A549 (cell line): ENCODE data around the gene OPCML. TPM values are rescaled to one million over a fixed set of nuclear protein-coding genes. Genes with fewer than 3 reads are reported as not detected.

Experiments used
- ATAC-seq, 2 experiments: fragments of 200-7000 bp in 1 of 2; fragments of >200 bp in 1 of 2; cut with Nextera tagmentation in 1 of 2; cut with Tn5 transposase in 1 of 2; 3 replicates each; pipeline versions ENCODE4 v1.8.0 to v1.9.1; 2018 to 2020; ENCODE audit warnings: mild to moderate bottlenecking in 1 of 2, moderate library complexity in 1 of 2
- CTCF ChIA-PET: fragments of 300-600 bp; sonication (Branson Sonifier 250); formaldehyde crosslinking; extraction: SDS; loops from one replicate; lab custom pipeline; 2021; ENCODE audit warnings: antibody characterized with exemption, inconsistent platforms; lab: Yijun Ruan, JAX
- POLR2A ChIA-PET: fragments of 350-600 bp; formaldehyde crosslinking; extraction: SDS; loops from one replicate; lab custom pipeline; 2021; ENCODE audit warnings: antibody characterized with exemption, inconsistent platforms; lab: Yijun Ruan, JAX
- DNase-seq, 2 experiments: peaks; one replicate each; pipeline versions ENCODE4 v3.0.0 to v3.0.0-alpha.2; 2011 to 2016; ENCODE audit warnings: low read depth in 1 of 2, low spot score in 1 of 2
- FAIRE-seq: peaks from 2 replicates; lab custom pipeline; 2011; peaks lifted over from hg19 to GRCh38; lab: Jason Lieb, UNC
- H3K27ac ChIP-seq, 2 experiments: fragments of >200 bp; sonication (Bioruptor Twin); formaldehyde crosslinking; 3 replicates each; pipeline ENCODE4 v1.5.1; 2016 to 2017
- H3K4me1 ChIP-seq: fragments of >200 bp; sonication (Bioruptor Twin); formaldehyde crosslinking; 3 replicates; pipeline ENCODE4 v1.6.1; 2016
- H3K4me2 ChIP-seq: fragments of >200 bp; sonication (Bioruptor Twin); formaldehyde crosslinking; 3 replicates; pipeline ENCODE4 v1.6.1; 2016
- H3K4me3 ChIP-seq: fragments of >200 bp; sonication (Bioruptor Twin); formaldehyde crosslinking; 3 replicates; pipeline ENCODE4 v1.5.1; 2016
- H3K9me3 ChIP-seq: fragments of >200 bp; sonication (Bioruptor Twin); formaldehyde crosslinking; 3 replicates; pipeline ENCODE4 v1.6.1; 2016
- BHLHE40 ChIP-seq: IDR thresholded peaks from 2 replicates; pipeline ENCODE4 v1.6.1; 2012; ENCODE audit warnings: low read depth, low read length, inconsistent platforms
- CEBPB ChIP-seq, 2 experiments: fragments of >200 bp in 1 of 2; sonication (Bioruptor Twin) in 1 of 2; formaldehyde crosslinking in 1 of 2; IDR thresholded peaks; 2 replicates each; pipeline ENCODE4 v1.6.1; 2012 to 2016
- CHD4 ChIP-seq: fragments of 200-600 bp; sonication (generic); IDR thresholded peaks from 2 replicates; pipeline ENCODE4 v1.6.1; 2016; ENCODE audit warnings: antibody characterized with exemption, mild to moderate bottlenecking, borderline replicate concordance
- EHMT2 ChIP-seq: fragments of 200-600 bp; sonication (generic); IDR thresholded peaks from 2 replicates; pipeline ENCODE4 v1.6.1; 2016; ENCODE audit warnings: antibody characterized with exemption, low read depth, mild to moderate bottlenecking, moderate library complexity
- EP300 ChIP-seq, 2 experiments: fragments of >200 bp; sonication (Bioruptor Twin); formaldehyde crosslinking; IDR thresholded peaks; 2 replicates in 1 of 2; 3 replicates in 1 of 2; pipeline ENCODE4 v1.6.1; 2016 to 2017
- ESRRA ChIP-seq: fragments of 150-350 bp; IDR thresholded peaks from 2 replicates; pipeline ENCODE4 v1.6.1; 2014; ENCODE audit warnings: mild to moderate bottlenecking, low read length, borderline replicate concordance
- FOSB ChIP-seq: fragments of 250-450 bp; sonication (Bioruptor Pico); IDR thresholded peaks from 2 replicates; pipeline ENCODE4 v1.5.0; 2020; ENCODE audit warnings: mild to moderate bottlenecking, moderate library complexity
- FOSL2 ChIP-seq, 2 experiments: fragments of 450-650 bp in 1 of 2; fragments of >200 bp in 1 of 2; sonication (Bioruptor Twin) in 1 of 2; formaldehyde crosslinking; IDR thresholded peaks; 2 replicates each; pipeline versions ENCODE4 v1.5.0 to v1.6.1; 2016 to 2020; ENCODE audit warnings: mild to moderate bottlenecking in 1 of 2, moderate library complexity in 1 of 2
- HDAC2 ChIP-seq: fragments of 200-600 bp; sonication (generic); IDR thresholded peaks from 2 replicates; pipeline ENCODE4 v1.6.1; 2016
- HEYL ChIP-seq: fragments of 250-450 bp; sonication (Bioruptor Pico); IDR thresholded peaks from 2 replicates; pipeline ENCODE4 v1.8.0; 2021; ENCODE audit warnings: mild to moderate bottlenecking, moderate library complexity
- HOXB13 ChIP-seq: fragments of 250-450 bp; sonication (Bioruptor Pico); IDR thresholded peaks from 2 replicates; pipeline ENCODE4 v1.5.0; 2020; ENCODE audit warnings: low read depth, mild to moderate bottlenecking, moderate library complexity
- HOXB5 ChIP-seq: fragments of 250-450 bp; sonication (Bioruptor Pico); IDR thresholded peaks from 2 replicates; pipeline ENCODE4 v1.5.0; 2020; ENCODE audit warnings: mild to moderate bottlenecking, moderate library complexity
- KDM1A ChIP-seq: fragments of 200-600 bp; sonication (generic); IDR thresholded peaks from 2 replicates; pipeline ENCODE4 v1.6.1; 2016; ENCODE audit warnings: low read depth, mild to moderate bottlenecking
- MAFK ChIP-seq: fragments of 450-650 bp; IDR thresholded peaks from 2 replicates; pipeline ENCODE4 v1.6.1; 2014; ENCODE audit not compliant: partially characterized antibody
- MYC ChIP-seq: IDR thresholded peaks from 2 replicates; pipeline ENCODE4 v1.6.1; 2012; ENCODE audit warnings: mild to moderate bottlenecking, inconsistent platforms, low read length, improper control_type of control experiment, borderline replicate concordance
- NR3C1 ChIP-seq: fragments of >200 bp; sonication (Bioruptor Twin); formaldehyde crosslinking; IDR thresholded peaks from 3 replicates; pipeline ENCODE4 v1.6.1; 2017
- POLR2A ChIP-seq: IDR thresholded peaks from 2 replicates; pipeline ENCODE4 v1.6.1; 2012; ENCODE audit warnings: mild to moderate bottlenecking, low read length
- RCOR1 ChIP-seq: fragments of 150-350 bp; IDR thresholded peaks from 2 replicates; pipeline ENCODE4 v1.6.1; 2014; ENCODE audit warnings: antibody characterized with exemption, low read length, low read depth
- SMC3 ChIP-seq: fragments of >200 bp; sonication (Bioruptor Twin); formaldehyde crosslinking; IDR thresholded peaks from 3 replicates; pipeline ENCODE4 v1.6.1; 2018; ENCODE audit warnings: inconsistent platforms
- TFCP2L1 ChIP-seq: fragments of 250-450 bp; sonication (Bioruptor Pico); IDR thresholded peaks from 2 replicates; pipeline ENCODE4 v1.5.0; 2021; ENCODE audit warnings: mild to moderate bottlenecking
- WGBS: methylation state at CpG from one replicate; pipeline ENCODE4 v1.1.6; 2017; ENCODE audit errors: missing lambda C conversion rate; 5-methylcytosine and 5-hydroxymethylcytosine counted together
- polyA plus RNA-seq, 4 experiments: library from polyadenylated mRNA; depleted of rRNA in 3 of 4; stranded (reverse); fragments of >200 nt; fragmentation: RNase III in 1 of 4; extraction: RNeasy Plus Mini Kit Qiagen cat#74134 plus additional on column Dnase treatment in 1 of 4; gene quantifications; 2 replicates in 3 of 4; 3 replicates in 1 of 4; pipeline ENCODE4 v1.2.3, GENCODE V29; 2011 to 2017
- TF ChIP-seq, protein P1 (sequence below): fragments of >200 bp; sonication (Bioruptor Twin); formaldehyde crosslinking; IDR thresholded peaks from 2 replicates; pipeline ENCODE4 v1.6.1; 2016
- TF ChIP-seq, protein P2 (sequence below): fragments of >200 bp; sonication (Bioruptor Twin); formaldehyde crosslinking; IDR thresholded peaks from 3 replicates; pipeline ENCODE4 v1.6.1; 2016

The OPCML gene
- polyA plus RNA-seq, 2 of the 4 experiments (the other 2 are of a cell fraction) = not detected

- DNase-seq = no peak
- H3K4me2 ChIP-seq = no peak overlapping the region
- POLR2A ChIA-PET = no interaction called here
- H3K27ac ChIP-seq = no peak overlapping the region
- no peak for TF ChIP-seq ESRRA
- no peak for TF ChIP-seq MAFK
- no peak for TF ChIP-seq BHLHE40
- TF ChIP-seq FOSL2 (IDR thresholded peaks at IDR 0.05) = no peak
- no peak for TF ChIP-seq FOSL2 (CRISPR knock-in tag; IDR thresholded peaks at IDR 0.05)
- no peak for TF ChIP-seq NR3C1
- no peak for TF ChIP-seq MYC
- TF ChIP-seq KDM1A = no peak
- no peak for TF ChIP-seq CEBPB (IDR thresholded peaks at IDR 0.05)
- TF ChIP-seq HEYL (CRISPR knock-in tag) = no peak
- TF ChIP-seq TFCP2L1 (CRISPR knock-in tag) = no peak
- no peak overlapping the region for H3K4me3 ChIP-seq
- no peak for ATAC-seq
- WGBS = 0% methylated on average over 2 of the region's 2 CpGs
- no peaks in the 10 kb centered on the region for H3K4me1 ChIP-seq
- no peaks in the 10 kb centered on the region for H3K9me3 ChIP-seq
- no peak for FAIRE-seq
- CTCF ChIA-PET = interaction anchor here (1.4 kb wide), 1 partner anchor 17 kb away, joined by 4 read pairs; no protein-coding TSS in a partner anchor
These were observed 574.4 kb downstream of the OPCML start for GRCh38 chr11:132957881-132958280.

GRCh38 chr11:132948252-132948651, 584.0 kb downstream of the OPCML start:
- TF ChIP-seq EHMT2 (no peak), POLR2A (no peak), HOXB5 (no peak), FOSB (CRISPR knock-in tag) (no peak), HEYL (CRISPR knock-in tag) (no peak), BHLHE40 (no peak), ESRRA (no peak), CHD4 (no peak), HDAC2 (no peak), RCOR1 (no peak), SMC3 (no peak)
- TF ChIP-seq, protein P1, sequence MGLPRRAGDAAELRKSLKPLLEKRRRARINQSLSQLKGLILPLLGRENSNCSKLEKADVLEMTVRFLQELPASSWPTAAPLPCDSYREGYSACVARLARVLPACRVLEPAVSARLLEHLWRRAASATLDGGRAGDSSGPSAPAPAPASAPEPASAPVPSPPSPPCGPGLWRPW = no peak
- TF ChIP-seq, protein P2, sequence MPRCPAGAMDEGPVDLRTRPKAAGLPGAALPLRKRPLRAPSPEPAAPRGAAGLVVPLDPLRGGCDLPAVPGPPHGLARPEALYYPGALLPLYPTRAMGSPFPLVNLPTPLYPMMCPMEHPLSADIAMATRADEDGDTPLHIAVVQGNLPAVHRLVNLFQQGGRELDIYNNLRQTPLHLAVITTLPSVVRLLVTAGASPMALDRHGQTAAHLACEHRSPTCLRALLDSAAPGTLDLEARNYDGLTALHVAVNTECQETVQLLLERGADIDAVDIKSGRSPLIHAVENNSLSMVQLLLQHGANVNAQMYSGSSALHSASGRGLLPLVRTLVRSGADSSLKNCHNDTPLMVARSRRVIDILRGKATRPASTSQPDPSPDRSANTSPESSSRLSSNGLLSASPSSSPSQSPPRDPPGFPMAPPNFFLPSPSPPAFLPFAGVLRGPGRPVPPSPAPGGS = no peak
- FAIRE-seq = no peak

DNA sequence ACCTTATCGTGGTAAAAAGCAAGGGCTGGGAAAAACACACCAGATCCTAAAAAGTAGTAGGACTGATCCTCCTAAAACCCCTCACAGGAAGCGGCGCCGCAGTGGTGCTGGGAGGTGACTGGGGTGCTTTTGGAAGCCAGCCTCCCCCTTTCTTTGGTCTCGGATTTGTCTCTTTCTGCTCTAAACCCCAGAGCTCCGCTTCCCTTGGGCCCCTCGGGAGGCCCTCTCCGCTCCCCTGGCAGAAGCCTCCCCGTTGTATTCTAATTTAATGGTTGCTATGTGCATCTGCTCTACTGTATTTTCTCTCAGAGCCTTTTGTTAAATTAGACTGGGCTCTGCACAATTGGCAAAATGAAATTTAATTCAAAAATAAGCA, 587.7 kb downstream of the OPCML start:
- ChIA-PET POLR2A (no interaction called here), CTCF (interaction anchor here (1.5 kb wide), 1 partner anchor 1197 kb away, joined by 3 read pairs; no protein-coding TSS in a partner anchor)
- WGBS = 51% methylated on average over 9 of the region's 9 CpGs

More at GRCh38 chr11:132948252-132948651, 584.0 kb downstream of the OPCML start:
- no peak for ATAC-seq
- Histone ChIP-seq H3K27ac (no peak overlapping the region), H3K4me2 (no peak overlapping the region), H3K4me3 (no peak overlapping the region), H3K4me1 (no peaks in the 10 kb centered on the region), H3K9me3 (no peaks in the 10 kb centered on the region)
- WGBS = 50% methylated on average over 1 of the region's 1 CpG
- no peak for DNase-seq
- ChIA-PET CTCF (no interaction called here), POLR2A (no interaction called here)

More for the DNA sequence above, 587.7 kb downstream of the OPCML start:
- Histone ChIP-seq H3K4me2 (no peak overlapping the region), H3K9me3 (no peaks in the 10 kb centered on the region), H3K4me1 (no peaks in the 10 kb centered on the region), H3K27ac (no peak overlapping the region), H3K4me3 (no peak overlapping the region)
- DNase-seq (no peak), ATAC-seq (no peak), FAIRE-seq (no peak)
- TF ChIP-seq HEYL (CRISPR knock-in tag) (no peak), HOXB13 (CRISPR knock-in tag) (no peak), EP300 (IDR thresholded peaks at IDR 0.05) (no peak), FOSL2 (IDR thresholded peaks at IDR 0.05) (no peak), FOSL2 (CRISPR knock-in tag; IDR thresholded peaks at IDR 0.05) (no peak), MAFK (no peak)
